Esophagus muscularis mucosa (tissue), 4 donors: ENCODE data around the gene IQGAP2. TPM values are rescaled to one million over a fixed set of nuclear protein-coding genes. Genes with fewer than 3 reads are reported as not detected.

Experiments
- DNase-seq: peaks from one replicate; pipeline ENCODE4 v3.0.0-alpha.2; 2017; ENCODE audit errors: extremely low spot score
- H3K27ac ChIP-seq, 4 donors: fragments of 200-600 bp; sonication (generic); replicated peaks in 1 of 4; 1 replicate in 3 of 4; 2 replicates in 1 of 4; pipeline ENCODE4 v1.5.1; 2016 to 2019; ENCODE audit warnings: mild to moderate bottlenecking in 1 of 4
- H3K27me3 ChIP-seq, 4 donors: fragments of 200-600 bp; sonication (generic); one replicate each; pipeline versions ENCODE4 v1.5.1 to v1.6.0; 2016 to 2019
- H3K36me3 ChIP-seq, 4 donors: fragments of 200-600 bp; sonication (generic); one replicate each; pipeline ENCODE4 v1.5.1; 2016 to 2019
- H3K4me1 ChIP-seq, 4 donors: fragments of 200-600 bp; sonication (generic); one replicate each; pipeline ENCODE4 v1.5.1; 2016 to 2019
- H3K4me3 ChIP-seq, 4 donors: fragments of 200-600 bp; sonication (generic); 1 replicate in 2 of 4; 2 replicates in 2 of 4; pipeline ENCODE4 v1.5.1; 2016 to 2019; ENCODE audit warnings: mild to moderate bottlenecking in 4 of 4, moderate library complexity in 1 of 4
- H3K9me3 ChIP-seq, 4 donors: fragments of 200-600 bp; sonication (generic); 1 replicate in 3 of 4; 2 replicates in 1 of 4; pipeline ENCODE4 v1.5.1; 2016 to 2019
- CTCF ChIP-seq, 3 experiments: fragments of 200-600 bp in 2 of 3; fragments of 450-650 bp in 1 of 3; sonication (generic) in 2 of 3; IDR thresholded peaks; one replicate each; pipeline ENCODE4 v1.5.1; 2017 to 2019; ENCODE audit warnings: antibody characterized with exemption in 3 of 3, mild to moderate bottlenecking in 2 of 3, moderate library complexity in 1 of 3
- EP300 ChIP-seq: sonication (generic); formaldehyde crosslinking; IDR thresholded peaks from one replicate; pipeline ENCODE4 v1.6.1; 2017; ENCODE audit warnings: antibody characterized with exemption
- POLR2A ChIP-seq: fragments of 450-650 bp; IDR thresholded peaks from one replicate; pipeline ENCODE4 v1.6.1; 2017; ENCODE audit warnings: antibody characterized with exemption, moderate library complexity, mild to moderate bottlenecking, low read depth
- POLR2AphosphoS5 ChIP-seq, 2 donors: sonication (generic); formaldehyde crosslinking; IDR thresholded peaks; one replicate each; pipeline ENCODE4 v1.6.1; 2017; ENCODE audit warnings: antibody characterized with exemption in 2 of 2
- WGBS: methylation state at CpG from one replicate; pipeline ENCODE4 v1.1.5; 2018; 5-methylcytosine and 5-hydroxymethylcytosine counted together
- intact Hi-C: fragments of 100-400 bp; cut with DNase I; formaldehyde crosslinking; loops from one replicate; pipeline ENCODE4 v1.15.1; 2023
- total RNA-seq, 4 donors: library from RNA; depleted of rRNA; stranded (reverse); fragments of >200 nt; gene quantifications; one replicate each; pipeline versions ENCODE4 v1.1.0 to v1.2.1, GENCODE V29; 2016

Gene IQGAP2
- total RNA-seq, 4 donors from 2014 or later: 14.9 to 30.7 (median 20.8) TPM

- H3K4me3 ChIP-seq: no peak overlapping the region
- TF ChIP-seq POLR2A (no peak), EP300 (no peak), POLR2AphosphoS5 (IDR thresholded peaks at IDR 0.05) (no peak), CTCF (IDR thresholded peaks at IDR 0.05) (no peak)
- H3K27ac ChIP-seq: peak overlapping the region; percentile 46 to 65 (median 50)
- 35% methylated on average over 6 of the region's 6 CpGs for WGBS
- no peaks in the 10 kb centered on the region for H3K4me1 ChIP-seq
- no peaks in the 10 kb centered on the region for H3K27me3 ChIP-seq
- H3K36me3 ChIP-seq: no peaks in the 10 kb centered on the region
- intact Hi-C loops: no loop called here
- no peaks in the 10 kb centered on the region for H3K9me3 ChIP-seq
- DNase-seq: no peak
Observed at GRCh38 chr5:76521240-76521758, 118.2 kb downstream of the IQGAP2 start.

DNA sequence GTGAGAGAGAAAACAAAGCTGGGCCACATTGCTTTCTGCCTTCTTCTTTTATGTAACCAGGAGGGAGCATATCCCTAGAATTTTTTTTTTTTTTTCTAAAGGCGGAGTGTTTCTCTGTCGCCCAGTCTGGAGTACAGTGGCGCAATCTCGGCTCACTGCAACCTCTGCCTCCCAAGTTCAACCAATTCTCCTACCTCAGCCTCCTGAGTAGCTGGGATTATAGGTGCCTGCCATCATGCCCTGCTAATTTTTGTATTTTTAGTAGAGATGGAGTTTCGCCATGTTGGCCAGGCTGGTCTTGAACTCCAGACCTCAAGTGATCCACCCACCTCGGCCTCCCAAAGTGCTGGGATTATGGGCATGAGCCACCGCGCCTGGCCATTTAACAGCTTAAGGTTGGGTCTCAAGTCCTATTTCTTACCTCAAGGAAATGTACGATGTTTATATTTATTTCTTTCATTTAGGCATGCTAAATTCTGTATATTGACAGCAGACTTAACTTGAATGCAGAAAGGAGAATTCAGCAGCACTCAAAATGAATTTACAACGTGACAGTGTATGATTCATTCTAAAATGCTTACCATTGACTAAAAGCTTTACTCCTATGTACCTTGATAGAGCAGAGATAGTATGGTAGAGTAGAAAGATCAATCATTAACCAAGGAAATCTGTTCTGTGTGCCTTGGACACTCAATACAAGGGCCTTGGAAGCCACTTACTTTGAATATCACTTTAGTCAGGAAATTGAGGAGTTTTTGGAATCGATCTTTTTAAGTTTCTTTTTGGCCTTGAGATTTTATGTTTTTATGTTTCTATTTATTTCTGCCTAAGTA is 119.2 kb downstream of the IQGAP2 start:
- H3K27ac ChIP-seq: peak overlapping the region in 3 of 4 donors; percentile 44 to 65 (median 46)
- no peak overlapping the region for H3K4me3 ChIP-seq
- peaks cover 0 to 8% (median 2%) of the 10 kb centered on the region in 4 donors for H3K4me1 ChIP-seq
- DNase-seq: no peak
- H3K36me3 ChIP-seq: no peaks in the 10 kb centered on the region
- no peaks in the 10 kb centered on the region for H3K27me3 ChIP-seq
- WGBS: 94% methylated on average over 11 of the region's 11 CpGs
- no peaks in the 10 kb centered on the region for H3K9me3 ChIP-seq
- no peak for TF ChIP-seq POLR2A
- TF ChIP-seq CTCF (IDR thresholded peaks at IDR 0.05): no peak
- TF ChIP-seq EP300: no peak
- no peak for TF ChIP-seq POLR2AphosphoS5 (IDR thresholded peaks at IDR 0.05)
- intact Hi-C loops: no loop called here

- Histone ChIP-seq H3K36me3 (no peaks in the 10 kb centered on the region), H3K4me3 (no peak overlapping the region), H3K27me3 (no peaks in the 10 kb centered on the region), H3K9me3 (no peaks in the 10 kb centered on the region), H3K27ac (no peak overlapping the region), H3K4me1 (peaks cover 0 to 15% (median 2%) of the 10 kb centered on the region in 4 donors)
- no peak for DNase-seq
- WGBS: 70% methylated on average over 3 of the region's 3 CpGs
- no peak for TF ChIP-seq EP300
- no peak for TF ChIP-seq POLR2AphosphoS5 (IDR thresholded peaks at IDR 0.05)
- TF ChIP-seq POLR2A: no peak
- no peak for TF ChIP-seq CTCF (IDR thresholded peaks at IDR 0.05)
- intact Hi-C loops: no loop called here
Observed at GRCh38 chr5:76524101-76524835, 121.2 kb downstream of the IQGAP2 start.

GRCh38 chr5:76524868-76525267 is 121.8 kb downstream of the IQGAP2 start:
- Histone ChIP-seq H3K36me3 (no peaks in the 10 kb centered on the region), H3K4me1 (peaks cover 0 to 15% (median 2%) of the 10 kb centered on the region in 4 donors), H3K27ac (no peak overlapping the region), H3K27me3 (no peaks in the 10 kb centered on the region), H3K4me3 (no peak overlapping the region), H3K9me3 (no peaks in the 10 kb centered on the region)
- intact Hi-C loops: no loop called here
- TF ChIP-seq POLR2A (no peak), CTCF (IDR thresholded peaks at IDR 0.05) (no peak), EP300 (no peak), POLR2AphosphoS5 (IDR thresholded peaks at IDR 0.05) (no peak)
- 48% methylated on average over 2 of the region's 2 CpGs for WGBS
- no peak for DNase-seq
